ENCODE results near the gene ETV6. TPM values are rescaled to one million over a fixed set of nuclear protein-coding genes. Genes with fewer than 3 reads are reported as not detected.

The ETV6 gene
- total RNA-seq, 1 experiment from 2014 or later = 17.2 TPM

- Histone ChIP-seq H3K9me3 (ENCODE audit: control insufficient read depth, insufficient read depth, low read depth, low read length) (no peaks in the 10 kb centered on the region), H3K27ac (ENCODE audit: low read length) (no peak overlapping the region), H3K4me1 (ENCODE audit: control insufficient read depth, insufficient read depth, low read length) (no peaks in the 10 kb centered on the region), H3K4me3 (ENCODE audit: low read depth in 2 of 2, low read length in 2 of 2) (no peak overlapping the region), H3K36me3 (ENCODE audit: control insufficient read depth, insufficient read depth, low read length) (no peaks in the 10 kb centered on the region), H3K27me3 (ENCODE audit: control insufficient read depth, insufficient read depth, low read length) (peaks cover 7% of the 10 kb centered on the region; the same call in 1 of the 2 replicates)
- TF ChIP-seq REST (IDR thresholded peaks at IDR 0.05; ENCODE audit: insufficient read depth in 1 of 2, low read depth in 2 of 2, low read length in 1 of 2) = no peak
- no peak for TF ChIP-seq TCF7L2 (IDR thresholded peaks at IDR 0.05; ENCODE audit: low read depth, low read length)
- TF ChIP-seq POLR2AphosphoS5 (IDR thresholded peaks at IDR 0.05; ENCODE audit: low read depth, low read length) = no peak
- no peak for TF ChIP-seq SIN3A (IDR thresholded peaks at IDR 0.05; ENCODE audit: borderline replicate concordance, insufficient read depth, low read depth, low read length)
- TF ChIP-seq CTCF (IDR thresholded peaks at IDR 0.05) = no peak
- DNase-seq (ENCODE audit: low read depth, low spot score) (no peak), ATAC-seq (no peak)
- intact Hi-C loops (cut with micrococcal nuclease; ENCODE audit: unreplicated experiment) = no loop called here
- ChIA-PET CTCF (no interaction called here), POLR2A (interaction anchor here (0.6 kb wide), 1 partner anchor 543 kb away, joined by 4 read pairs; no protein-coding TSS in a partner anchor)
- no TSS peak for BruUV-seq (replicated peaks)
- in situ Hi-C loops (cut with HindIII; ENCODE audit: low pct_unique_long_range_greater_than_20kb, low sequenced_read_pairs) = no loop called here
Observed at GRCh38 chr12:11917501-11917900, 268.0 kb downstream of the ETV6 start.

- ChIA-PET CTCF (no interaction called here), POLR2A (no interaction called here)
- Histone ChIP-seq H3K27ac (ENCODE audit: low read length) (no peak overlapping the region), H3K36me3 (ENCODE audit: control insufficient read depth, insufficient read depth, low read length) (no peaks in the 10 kb centered on the region), H3K4me3 (ENCODE audit: low read depth in 2 of 2, low read length in 2 of 2) (no peak overlapping the region), H3K9me3 (ENCODE audit: control insufficient read depth, insufficient read depth, low read depth, low read length) (no peaks in the 10 kb centered on the region), H3K4me1 (ENCODE audit: control insufficient read depth, insufficient read depth, low read length) (no peaks in the 10 kb centered on the region), H3K27me3 (ENCODE audit: control insufficient read depth, insufficient read depth, low read length) (peaks cover 7% of the 10 kb centered on the region; the same call in 1 of the 2 replicates)
- in situ Hi-C loops (cut with HindIII; ENCODE audit: low pct_unique_long_range_greater_than_20kb, low sequenced_read_pairs) = no loop called here
- intact Hi-C loops (cut with micrococcal nuclease; ENCODE audit: unreplicated experiment) = no loop called here
- TF ChIP-seq POLR2AphosphoS5 (IDR thresholded peaks at IDR 0.05; ENCODE audit: low read depth, low read length) (no peak), TCF7L2 (IDR thresholded peaks at IDR 0.05; ENCODE audit: low read depth, low read length) (no peak), REST (IDR thresholded peaks at IDR 0.05; ENCODE audit: insufficient read depth in 1 of 2, low read depth in 2 of 2, low read length in 1 of 2) (no peak), SIN3A (IDR thresholded peaks at IDR 0.05; ENCODE audit: borderline replicate concordance, insufficient read depth, low read depth, low read length) (no peak), CTCF (IDR thresholded peaks at IDR 0.05) (no peak)
- no peak for ATAC-seq
- no TSS peak for BruUV-seq (replicated peaks)
- no peak for DNase-seq (ENCODE audit: low read depth, low spot score)
Observed at GRCh38 chr12:11920231-11920630, 270.8 kb downstream of the ETV6 start.

Measured in Panc1 (cell line).